Small intestine (tissue), 7 donors: Measurements from ENCODE around the gene MRPL34. TPM values are rescaled to one million over a fixed set of nuclear protein-coding genes. Genes with fewer than 3 reads are reported as not detected.

Experiments
- DNase-seq, 2 donors: peaks; one replicate each; pipeline versions ENCODE4 v3.0.0 to v3.0.0-alpha.2; 2013
- FAIRE-seq: peaks from 2 replicates; lab custom pipeline; 2012; peaks lifted over from hg19 to GRCh38; lab: Jason Lieb, UNC
- H3K27ac ChIP-seq, 3 donors: one replicate each; pipeline ENCODE4 v1.5.1; 2013; ENCODE audit warnings: low read length in 2 of 3, mild to moderate bottlenecking in 2 of 3, control low read depth in 1 of 3, inconsistent platforms in 1 of 3, low read depth in 1 of 3, moderate library complexity in 1 of 3
- H3K27me3 ChIP-seq, 3 donors: one replicate each; pipeline ENCODE4 v1.6.1; 2013; ENCODE audit warnings: low read length in 3 of 3, inconsistent platforms in 1 of 3; ENCODE audit not compliant: control insufficient read depth in 3 of 3, insufficient read depth in 3 of 3
- H3K36me3 ChIP-seq, 3 donors: one replicate each; pipeline ENCODE4 v1.6.1; 2013; ENCODE audit warnings: low read length in 3 of 3, inconsistent platforms in 1 of 3, low read depth in 1 of 3, mild to moderate bottlenecking in 1 of 3, moderate library complexity in 1 of 3; ENCODE audit not compliant: control insufficient read depth in 3 of 3, insufficient read depth in 2 of 3
- H3K4me1 ChIP-seq, 3 donors: one replicate each; pipeline ENCODE4 v1.6.1; 2013; ENCODE audit warnings: low read length in 2 of 3, inconsistent platforms in 1 of 3, low read depth in 1 of 3, mild to moderate bottlenecking in 1 of 3, moderate library complexity in 1 of 3; ENCODE audit not compliant: control insufficient read depth in 3 of 3, insufficient read depth in 2 of 3
- H3K4me3 ChIP-seq, 3 donors: one replicate each; pipeline ENCODE4 v1.5.1; 2013; ENCODE audit warnings: low read length in 3 of 3, control low read depth in 1 of 3, inconsistent platforms in 1 of 3, low read depth in 1 of 3, mild to moderate bottlenecking in 1 of 3, moderate library complexity in 1 of 3
- H3K9me3 ChIP-seq, 2 donors: one replicate each; pipeline ENCODE4 v1.6.1; 2013; ENCODE audit warnings: low read depth in 1 of 2, low read length in 1 of 2; ENCODE audit not compliant: control insufficient read depth in 2 of 2, insufficient read depth in 1 of 2
- WGBS, 3 donors: extraction: QIAGEN DNeasy Blood & Tissue Kit; methylation state at CpG; one replicate each; pipeline ENCODE4 v1.1.7; 2013; 5-methylcytosine and 5-hydroxymethylcytosine counted together
- polyA plus RNA-seq, 4 donors: library from polyadenylated mRNA; stranded (reverse) in 3 of 4; unstranded in 1 of 4; fragments of 200-250 nt in 3 of 4; fragments of 120-200 nt in 1 of 4; gene quantifications; one replicate each; pipeline versions ENCODE4 v1.2.1 to v1.2.3, GENCODE V29; 2013
- donor health status: healthy with polysubstance abuse.
- donor health status: control.
- donor health status: control.
- donor health status: Bipolar disorder and iron deficiency.
- donor health status: healthy.

The MRPL34 gene
- polyA plus RNA-seq, 4 donors, result 49.0 to 404 (median 278) TPM

DNA sequence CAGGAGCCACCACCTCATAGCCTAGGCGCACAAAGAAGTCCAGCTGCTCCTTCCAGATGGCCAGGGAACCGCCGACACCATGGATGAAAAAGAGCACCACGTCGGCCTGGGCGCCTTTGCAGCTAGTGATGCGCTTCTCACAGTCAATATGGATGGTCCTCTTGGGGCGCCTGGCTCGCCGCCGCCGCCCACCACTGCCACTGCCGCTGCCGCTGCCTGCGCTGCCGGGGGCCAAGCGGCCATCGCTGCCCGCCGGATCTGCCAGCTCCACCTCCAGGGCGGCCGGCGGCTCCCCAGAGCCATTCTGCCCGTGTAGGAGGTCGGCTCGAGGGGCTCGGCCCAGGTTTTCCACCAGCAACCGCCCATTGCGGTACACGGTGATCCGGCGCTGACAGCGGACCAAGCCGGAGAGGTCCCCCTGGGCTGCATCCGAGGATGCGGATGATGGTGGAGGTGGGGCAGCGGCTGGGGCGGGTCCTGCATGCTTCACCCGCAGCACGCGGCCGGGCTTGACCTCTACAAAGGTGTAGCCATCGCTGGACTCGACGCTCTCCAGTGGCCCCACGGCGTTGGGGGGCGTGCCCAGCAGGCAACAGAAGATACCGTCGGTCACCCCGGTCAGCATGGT is 4.6 kb upstream of the MRPL34 start:
- DNase-seq, result no peak
- Histone ChIP-seq H3K4me3 (no peak overlapping the region), H3K27me3 (no peaks in the 10 kb centered on the region), H3K27ac (no peak overlapping the region), H3K9me3 (no peaks in the 10 kb centered on the region), H3K4me1 (peaks cover 5 to 19% (median 7%) of the 10 kb centered on the region in 3 donors), H3K36me3 (peaks cover 0 to 4% (median 0%) of the 10 kb centered on the region in 3 donors)
- 95 to 96% (median 95%) methylated on average over 45 to 51 of the region's 51 CpGs for WGBS, 3 donors
- FAIRE-seq, result no peak

DNA sequence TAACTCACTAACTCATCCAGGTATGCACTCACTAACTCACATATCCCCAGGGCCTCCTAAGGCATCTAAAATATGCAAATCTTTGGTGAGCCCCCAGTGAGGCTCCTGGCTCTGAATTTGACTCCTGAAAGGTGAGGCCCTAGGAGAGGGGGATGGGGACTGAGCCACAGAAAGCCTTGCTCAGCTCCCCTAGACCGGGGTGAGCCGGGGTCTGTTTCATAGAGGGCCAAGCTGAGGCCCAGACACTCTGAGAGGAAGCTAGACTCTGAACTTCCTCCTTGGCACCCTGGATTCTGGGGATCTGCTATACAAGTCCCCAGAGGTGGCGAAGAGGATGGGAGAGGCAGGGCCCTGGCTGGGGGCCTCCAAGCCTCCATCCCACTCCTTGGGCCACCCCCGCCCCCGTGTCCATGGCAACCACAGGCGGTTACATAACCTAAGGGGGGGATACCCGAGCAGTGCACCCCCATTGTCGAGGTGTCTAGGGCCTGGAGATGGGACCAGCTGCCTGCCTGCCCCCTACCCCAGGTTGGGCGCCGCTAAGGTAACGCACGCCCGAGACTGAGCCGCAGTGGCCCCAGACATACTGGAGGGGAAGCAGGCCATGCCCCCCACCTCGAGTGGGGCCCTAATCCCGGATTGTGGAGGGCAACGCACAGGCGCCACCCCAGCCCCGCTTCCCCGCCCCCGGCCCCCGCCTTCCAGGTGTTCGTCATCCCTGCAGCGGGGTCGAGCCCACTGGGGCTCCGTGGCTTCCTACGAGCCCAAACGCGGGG is 3.1 kb upstream of the MRPL34 start:
- peak overlapping the region; percentile 54 to 70 (median 60) for H3K4me3 ChIP-seq
- no peaks in the 10 kb centered on the region for H3K27me3 ChIP-seq
- H3K9me3 ChIP-seq, result no peaks in the 10 kb centered on the region
- peaks cover 0 to 4% (median 0%) of the 10 kb centered on the region in 3 donors for H3K36me3 ChIP-seq
- no peak for FAIRE-seq
- peak in 1 of 2 donors; percentile 28 for DNase-seq
- peak overlapping the region in 1 of 3 donors; percentile 40 for H3K27ac ChIP-seq
- WGBS, 3 donors, result 18 to 25% (median 21%) methylated on average over 16 to 29 of the region's 29 CpGs
- H3K4me1 ChIP-seq, result peaks cover 5 to 22% (median 7%) of the 10 kb centered on the region in 3 donors

DNA sequence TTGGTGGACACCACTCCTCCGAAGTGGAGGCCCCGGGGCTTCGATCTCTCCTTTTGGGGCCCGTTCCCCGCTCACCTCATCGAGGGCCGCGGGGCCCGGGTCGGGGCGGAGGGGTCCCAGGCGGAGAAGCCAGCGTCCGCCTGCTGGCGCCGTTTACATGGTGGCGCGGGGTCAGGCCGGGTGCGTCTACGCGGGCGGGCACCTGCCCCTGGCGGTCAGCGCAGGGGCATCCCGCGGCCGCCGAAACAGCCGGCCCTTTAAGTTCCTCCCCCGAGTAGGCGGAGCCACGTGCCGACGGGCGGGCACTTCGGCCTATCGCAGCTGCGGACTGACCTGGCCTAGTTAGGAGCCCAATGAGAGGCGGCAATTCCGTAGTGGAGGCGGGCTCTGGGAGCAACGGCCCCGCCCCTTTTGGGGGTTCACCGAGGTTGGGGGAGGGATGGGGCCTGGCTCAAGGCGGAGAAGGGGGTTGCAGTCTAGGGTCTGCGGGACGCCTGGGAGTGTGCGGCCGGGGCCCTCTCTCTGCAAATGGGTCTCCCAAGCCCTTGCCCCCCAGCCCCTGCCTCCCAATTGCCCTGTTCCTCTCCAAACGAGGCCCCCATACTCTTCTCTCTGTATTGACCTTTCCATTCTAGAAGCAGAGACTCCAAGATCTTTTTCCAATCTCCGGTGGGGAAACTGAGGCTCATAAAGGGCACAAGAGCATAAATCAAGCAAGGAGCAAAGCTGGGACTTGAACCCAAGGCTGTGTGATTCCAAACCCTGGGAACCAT is 2.3 kb upstream of the MRPL34 start, which contains the start of gene ABHD8:
Gene ABHD8 (minus strand): TSS at position 259 of the 773 bp plus-strand sequence. CDS start 1,809 bp downstream, outside the sequence.
- no peaks in the 10 kb centered on the region for H3K27me3 ChIP-seq
- WGBS, 3 donors, result 2 to 3% (median 2%) methylated on average over 41 to 52 of the region's 52 CpGs
- FAIRE-seq, result no peak
- H3K4me1 ChIP-seq, result peaks cover 5 to 22% (median 7%) of the 10 kb centered on the region in 3 donors
- peak within 1 kb of the TSS in 1 of 3 donors; percentile 40 for H3K27ac ChIP-seq
- H3K9me3 ChIP-seq, result no peaks in the 10 kb centered on the region
- peak within 1 kb of the TSS; percentile 54 to 70 (median 60) for H3K4me3 ChIP-seq
- peaks cover 0 to 4% (median 0%) of the 10 kb centered on the region in 3 donors for H3K36me3 ChIP-seq
- DNase-seq, result peak; percentile 92 to 96

DNA sequence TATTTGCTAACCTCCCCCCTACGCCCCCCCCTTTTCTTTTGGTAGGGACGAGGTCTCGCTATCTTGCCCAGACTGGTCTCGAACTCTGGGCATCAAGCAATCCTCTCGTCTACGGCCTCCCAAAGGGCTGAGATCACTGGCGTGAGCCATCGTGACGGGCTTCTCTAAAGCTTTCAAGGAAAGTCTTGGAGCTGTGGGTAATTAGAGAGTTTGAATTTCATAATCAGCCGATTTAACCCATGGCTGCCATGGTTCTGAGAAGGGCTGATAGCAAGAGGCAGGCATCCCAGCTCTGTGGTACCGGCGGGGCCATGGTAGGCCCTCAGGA is 1.8 kb upstream of the MRPL34 start:
- FAIRE-seq, result no peak
- H3K27ac ChIP-seq, result no peak overlapping the region
- H3K4me1 ChIP-seq, result peaks cover 5 to 22% (median 7%) of the 10 kb centered on the region in 3 donors
- no peaks in the 10 kb centered on the region for H3K27me3 ChIP-seq
- no peak for DNase-seq
- H3K9me3 ChIP-seq, result no peaks in the 10 kb centered on the region
- 61 to 75% (median 72%) methylated on average over 12 of the region's 12 CpGs for WGBS, 3 donors
- peaks cover 0 to 4% (median 0%) of the 10 kb centered on the region in 3 donors for H3K36me3 ChIP-seq
- H3K4me3 ChIP-seq, result no peak overlapping the region

DNA sequence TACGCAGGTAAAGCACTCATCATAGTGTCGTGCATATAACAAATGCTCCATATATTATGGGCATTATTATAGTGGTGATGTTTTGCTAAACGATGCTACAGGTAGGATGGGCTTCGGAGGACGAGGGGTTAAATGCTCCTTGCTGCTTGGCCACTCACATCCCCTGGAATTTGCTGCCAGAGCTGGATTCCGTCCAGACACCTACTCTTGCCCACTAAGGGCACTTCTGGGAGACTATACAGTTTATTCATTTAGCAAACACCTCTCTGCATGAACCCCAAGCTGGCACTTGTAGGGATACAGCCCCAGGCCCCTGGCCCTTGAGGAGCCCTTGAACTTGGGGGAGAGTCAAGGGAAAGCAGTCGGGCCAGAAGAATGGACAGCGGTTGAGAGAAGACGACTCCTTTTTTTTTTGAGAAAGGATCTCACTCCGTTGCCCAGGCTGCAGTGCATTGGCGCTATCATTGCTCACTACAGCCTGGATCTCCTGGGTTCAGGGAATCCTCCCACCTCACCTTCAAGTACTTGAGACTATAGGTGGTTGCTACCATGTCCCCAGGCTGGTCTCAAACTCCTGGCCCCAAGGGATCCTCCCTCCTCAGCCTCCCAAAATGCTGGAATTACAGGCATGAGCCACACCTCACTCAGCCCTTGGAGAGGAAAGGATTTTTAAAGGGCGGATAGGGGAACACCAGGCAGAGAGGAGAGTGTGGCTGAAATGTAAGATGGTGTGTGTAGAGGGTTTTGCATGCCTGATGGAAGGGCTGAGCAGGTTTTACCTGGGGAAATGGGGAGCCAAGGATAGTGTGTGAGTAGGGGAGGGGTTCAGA is 1.1 kb upstream of the MRPL34 start:
- H3K4me1 ChIP-seq, result peaks cover 5 to 22% (median 7%) of the 10 kb centered on the region in 3 donors
- DNase-seq, result no peak
- H3K36me3 ChIP-seq, result peaks cover 0 to 4% (median 0%) of the 10 kb centered on the region in 3 donors
- 54 to 65% (median 65%) methylated on average over 12 of the region's 12 CpGs for WGBS, 3 donors
- peak overlapping the region; percentile 41 to 89 (median 52) for H3K27ac ChIP-seq
- no peak overlapping the region for H3K4me3 ChIP-seq
- no peaks in the 10 kb centered on the region for H3K9me3 ChIP-seq
- FAIRE-seq, result no peak
- H3K27me3 ChIP-seq, result no peaks in the 10 kb centered on the region

DNA sequence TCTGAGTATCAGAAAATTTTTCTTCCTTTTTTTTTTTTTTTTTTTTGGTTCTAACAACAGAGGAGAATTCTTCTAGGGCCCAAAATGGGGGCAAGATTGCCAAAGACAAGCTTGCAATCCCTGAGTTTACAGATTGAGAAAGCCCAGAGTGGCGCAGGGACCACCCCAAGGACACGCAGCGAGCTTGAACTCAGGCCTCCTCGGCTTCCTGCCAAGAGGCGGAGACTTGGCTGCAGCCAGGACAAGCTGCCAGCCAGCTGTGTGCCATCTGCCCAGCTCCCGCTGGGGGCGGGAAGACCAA is 506 bp upstream of the MRPL34 start:
- H3K27ac ChIP-seq, result peak overlapping the region; percentile 41 to 89 (median 52)
- no peaks in the 10 kb centered on the region for H3K9me3 ChIP-seq
- 0 to 1% (median 0%) methylated on average over 7 of the region's 7 CpGs for WGBS, 3 donors
- DNase-seq (no peak), FAIRE-seq (no peak)
- H3K36me3 ChIP-seq, result peaks cover 0 to 4% (median 0%) of the 10 kb centered on the region in 3 donors
- H3K27me3 ChIP-seq, result no peaks in the 10 kb centered on the region
- H3K4me3 ChIP-seq, result peak overlapping the region in 1 of 3 donors; percentile 91
- peaks cover 5 to 24% (median 7%) of the 10 kb centered on the region in 3 donors for H3K4me1 ChIP-seq

DNA sequence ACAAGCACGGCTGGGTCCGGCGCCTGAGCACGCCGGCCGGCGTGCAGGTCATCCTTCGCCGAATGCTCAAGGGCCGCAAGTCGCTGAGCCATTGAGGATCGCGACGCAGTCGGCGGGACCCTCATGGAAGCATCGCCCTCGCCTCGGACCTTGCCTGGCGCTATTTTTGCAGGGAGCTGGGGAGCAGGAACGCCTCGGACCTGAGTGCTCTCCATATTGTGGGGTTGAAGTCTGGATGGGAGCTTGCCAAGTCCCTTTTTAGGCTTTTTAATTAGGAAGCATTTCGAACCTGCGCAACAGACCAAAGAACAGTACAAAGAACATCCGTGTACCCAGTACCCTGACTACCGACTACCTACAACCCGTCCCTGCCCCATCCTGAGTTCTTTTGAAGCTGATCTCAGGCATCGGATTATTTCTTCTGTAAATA is 628 bp downstream of the MRPL34 start:
- Histone ChIP-seq H3K36me3 (peaks cover 0 to 6% (median 0%) of the 10 kb centered on the region in 3 donors), H3K4me1 (peaks cover 5 to 27% (median 9%) of the 10 kb centered on the region in 3 donors), H3K9me3 (no peaks in the 10 kb centered on the region), H3K27me3 (no peaks in the 10 kb centered on the region), H3K27ac (peak overlapping the region; percentile 89 to 92 (median 91)), H3K4me3 (peak overlapping the region; percentile 55 to 91 (median 64))
- 4 to 7% (median 4%) methylated on average over 27 to 28 of the region's 28 CpGs for WGBS, 3 donors
- no peak for FAIRE-seq
- peak in 1 of 2 donors; percentile 68 for DNase-seq
